BE2C (cell line): ENCODE data around the gene CYP4F3.

Experiments
- DNase-seq: peaks from one replicate; pipeline ENCODE4 v3.0.0-alpha.2; 2020
- H3K27me3 ChIP-seq: fragments of 250-450 bp; sonication (Bioruptor Pico); 2 replicates; pipeline ENCODE4 v1.5.1; 2020; ENCODE audit warnings: mild to moderate bottlenecking
- H3K36me3 ChIP-seq: fragments of 250-450 bp; sonication (Bioruptor Pico); 2 replicates; pipeline ENCODE4 v1.5.1; 2020; ENCODE audit warnings: mild to moderate bottlenecking
- H3K4me1 ChIP-seq: fragments of 250-450 bp; sonication (Bioruptor Pico); 2 replicates; pipeline ENCODE4 v1.5.1; 2020
- H3K4me3 ChIP-seq: 2 replicates; pipeline ENCODE4 v1.5.1; 2011; ENCODE audit warnings: low read depth, low read length
- H3K9me3 ChIP-seq: fragments of 250-450 bp; sonication (Bioruptor Pico); 2 replicates; pipeline ENCODE4 v1.5.1; 2020
- TF ChIP-seq, protein P1 (sequence below): IDR thresholded peaks from 2 replicates; pipeline ENCODE4 v1.5.1; 2012; ENCODE audit warnings: mild to moderate bottlenecking, low read depth, low read length

The CYP4F3 gene

DNA sequence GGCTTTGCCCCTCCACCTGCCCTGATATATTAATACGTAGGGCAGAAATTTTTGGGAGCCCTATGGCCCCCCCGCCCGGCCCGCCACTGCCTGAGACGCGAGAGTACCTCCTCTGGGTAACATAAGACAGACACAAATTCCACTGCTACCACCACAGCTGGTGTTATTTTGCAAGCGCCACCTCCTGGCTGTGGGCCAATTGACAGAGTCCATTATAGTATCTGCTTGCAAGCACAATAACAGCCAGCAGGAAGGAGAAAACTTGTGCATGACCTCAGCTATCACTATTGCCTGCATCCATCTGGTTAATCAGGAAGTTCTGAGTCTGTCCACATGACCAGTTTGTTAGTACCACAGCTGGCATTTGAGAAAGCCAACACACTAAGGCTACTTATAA, 61.8 kb downstream of the CYP4F3 start:
- no peaks in the 10 kb centered on the region for H3K36me3 ChIP-seq
- H3K9me3 ChIP-seq, result no peaks in the 10 kb centered on the region
- no peaks in the 10 kb centered on the region for H3K27me3 ChIP-seq
- H3K4me3 ChIP-seq, result no peak overlapping the region
- TF ChIP-seq, protein P1, sequence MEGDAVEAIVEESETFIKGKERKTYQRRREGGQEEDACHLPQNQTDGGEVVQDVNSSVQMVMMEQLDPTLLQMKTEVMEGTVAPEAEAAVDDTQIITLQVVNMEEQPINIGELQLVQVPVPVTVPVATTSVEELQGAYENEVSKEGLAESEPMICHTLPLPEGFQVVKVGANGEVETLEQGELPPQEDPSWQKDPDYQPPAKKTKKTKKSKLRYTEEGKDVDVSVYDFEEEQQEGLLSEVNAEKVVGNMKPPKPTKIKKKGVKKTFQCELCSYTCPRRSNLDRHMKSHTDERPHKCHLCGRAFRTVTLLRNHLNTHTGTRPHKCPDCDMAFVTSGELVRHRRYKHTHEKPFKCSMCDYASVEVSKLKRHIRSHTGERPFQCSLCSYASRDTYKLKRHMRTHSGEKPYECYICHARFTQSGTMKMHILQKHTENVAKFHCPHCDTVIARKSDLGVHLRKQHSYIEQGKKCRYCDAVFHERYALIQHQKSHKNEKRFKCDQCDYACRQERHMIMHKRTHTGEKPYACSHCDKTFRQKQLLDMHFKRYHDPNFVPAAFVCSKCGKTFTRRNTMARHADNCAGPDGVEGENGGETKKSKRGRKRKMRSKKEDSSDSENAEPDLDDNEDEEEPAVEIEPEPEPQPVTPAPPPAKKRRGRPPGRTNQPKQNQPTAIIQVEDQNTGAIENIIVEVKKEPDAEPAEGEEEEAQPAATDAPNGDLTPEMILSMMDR, result 0 out of 2 replicates have a peak, but pooled peaks have one; percentile 6
- DNase-seq, result peak; percentile 69
- H3K4me1 ChIP-seq, result no peaks in the 10 kb centered on the region
